H9 (cell line): ENCODE results near the gene SZRD1. TPM values are rescaled to one million over a fixed set of nuclear protein-coding genes. Genes with fewer than 3 reads are reported as not detected.

Experiments
- DNase-seq: peaks from one replicate; pipeline ENCODE4 v3.0.0-alpha.2; 2017
- H2AFZ ChIP-seq: one replicate; pipeline ENCODE4 v1.6.1; 2013; ENCODE audit warnings: mild to moderate bottlenecking, low read length, control low read depth, moderate library complexity
- H2AK5ac ChIP-seq: 2 replicates; pipeline ENCODE4 v1.6.1; 2013; ENCODE audit warnings: low read length, control low read depth, mixed read lengths; ENCODE audit not compliant: insufficient read length
- H2BK120ac ChIP-seq: one replicate; pipeline ENCODE4 v1.6.1; 2013; ENCODE audit warnings: low read depth, mild to moderate bottlenecking, low read length, control low read depth, inconsistent platforms; ENCODE audit not compliant: poor library complexity, severe bottlenecking
- H2BK12ac ChIP-seq: 2 replicates; pipeline ENCODE4 v1.6.1; 2013; ENCODE audit warnings: low read length, control low read depth, mixed read lengths, low read depth; ENCODE audit not compliant: insufficient read length
- H2BK15ac ChIP-seq: 2 replicates; pipeline ENCODE4 v1.6.1; 2013; ENCODE audit warnings: low read depth, low read length, control low read depth
- H2BK20ac ChIP-seq: one replicate; pipeline ENCODE4 v1.6.1; 2013; ENCODE audit warnings: low read depth, mild to moderate bottlenecking, low read length, control low read depth, inconsistent platforms; ENCODE audit not compliant: poor library complexity, severe bottlenecking
- H2BK5ac ChIP-seq: 2 replicates; pipeline ENCODE4 v1.6.1; 2013; ENCODE audit warnings: low read length, control low read depth, mixed read lengths; ENCODE audit not compliant: insufficient read length
- H3K14ac ChIP-seq: 2 replicates; pipeline ENCODE4 v1.6.1; 2013; ENCODE audit warnings: low read length, control low read depth; ENCODE audit not compliant: insufficient read depth
- H3K18ac ChIP-seq: 2 replicates; pipeline ENCODE4 v1.6.1; 2013; ENCODE audit warnings: low read depth, mild to moderate bottlenecking, mixed read lengths, low read length, control low read depth; ENCODE audit not compliant: insufficient read length
- H3K23ac ChIP-seq: 2 replicates; pipeline ENCODE4 v1.6.1; 2013; ENCODE audit warnings: low read length, control low read depth, mixed read lengths, low read depth; ENCODE audit not compliant: insufficient read length
- H3K23me2 ChIP-seq: 2 replicates; pipeline ENCODE4 v1.6.1; 2013; ENCODE audit warnings: low read depth, mild to moderate bottlenecking, mixed read lengths, low read length, control low read depth; ENCODE audit not compliant: insufficient read length, poor library complexity, severe bottlenecking
- H3K27ac ChIP-seq: 2 replicates; pipeline ENCODE4 v1.5.1; 2013; ENCODE audit warnings: low read length, control low read depth, mixed read lengths, low read depth; ENCODE audit not compliant: insufficient read length
- H3K27me3 ChIP-seq: 2 replicates; pipeline ENCODE4 v1.6.1; 2013; ENCODE audit warnings: low read length, control low read depth, inconsistent platforms; ENCODE audit not compliant: insufficient read depth
- H3K4ac ChIP-seq: 2 replicates; pipeline ENCODE4 v1.6.1; 2013; ENCODE audit warnings: low read depth, mild to moderate bottlenecking, control low read depth, inconsistent platforms, low read length, moderate library complexity
- H3K4me1 ChIP-seq: 2 replicates; pipeline ENCODE4 v1.6.1; 2013; ENCODE audit warnings: low read length, control low read depth, inconsistent platforms; ENCODE audit not compliant: insufficient read depth
- H3K4me2 ChIP-seq: 2 replicates; pipeline ENCODE4 v1.6.1; 2013; ENCODE audit warnings: low read length, control low read depth, mixed read lengths; ENCODE audit not compliant: insufficient read length, insufficient read depth
- H3K56ac ChIP-seq: 2 replicates; pipeline ENCODE4 v1.6.1; 2013; ENCODE audit warnings: low read depth, mild to moderate bottlenecking, mixed read lengths, low read length, control low read depth; ENCODE audit not compliant: insufficient read length
- H3K79me1 ChIP-seq: 2 replicates; pipeline ENCODE4 v1.6.1; 2013; ENCODE audit warnings: low read depth, mild to moderate bottlenecking, moderate library complexity, low read length, control low read depth, inconsistent platforms; ENCODE audit not compliant: insufficient read depth, poor library complexity, severe bottlenecking
- H3K79me2 ChIP-seq: 2 replicates; pipeline ENCODE4 v1.6.1; 2013; ENCODE audit warnings: low read length, control low read depth, inconsistent platforms; ENCODE audit not compliant: insufficient read depth
- H3K9ac ChIP-seq: 2 replicates; pipeline ENCODE4 v1.6.1; 2013; ENCODE audit warnings: low read length, control low read depth, mixed read lengths; ENCODE audit not compliant: insufficient read length; ENCODE audit errors: extremely low read depth
- H3K9me3 ChIP-seq: one replicate; pipeline ENCODE4 v1.6.1; 2013; ENCODE audit warnings: low read depth, low read length, inconsistent platforms; ENCODE audit not compliant: control insufficient read depth
- H3T11ph ChIP-seq: one replicate; pipeline ENCODE4 v1.6.1; 2013; ENCODE audit warnings: mild to moderate bottlenecking, low read length, control low read depth, inconsistent platforms
- H4K20me1 ChIP-seq: one replicate; pipeline ENCODE4 v1.6.1; 2013; ENCODE audit not compliant: control insufficient read depth, insufficient read length, insufficient read depth
- H4K5ac ChIP-seq: 2 replicates; pipeline ENCODE4 v1.6.1; 2013; ENCODE audit warnings: low read depth, mild to moderate bottlenecking, mixed read lengths, low read length, control low read depth; ENCODE audit not compliant: insufficient read length
- H4K8ac ChIP-seq: replicated peaks from 2 replicates; pipeline ENCODE4 v1.6.1; 2013; ENCODE audit warnings: low read length, control low read depth, mixed read lengths, low read depth; ENCODE audit not compliant: insufficient read length
- H4K91ac ChIP-seq: 2 replicates; pipeline ENCODE4 v1.6.1; 2013; ENCODE audit warnings: low read depth, mild to moderate bottlenecking, moderate library complexity, mixed read lengths, low read length, control low read depth; ENCODE audit not compliant: insufficient read length
- H3K27ac Mint-ChIP-seq, 3 experiments: 2 replicates in 2 of 3; 3 replicates in 1 of 3; pipeline ENCODE4 v1.8.0; 2020 to 2021; ENCODE audit warnings: mixed read lengths in 3 of 3, mild to moderate bottlenecking in 1 of 3, moderate library complexity in 1 of 3
- H3K27me3 Mint-ChIP-seq: 2 replicates; pipeline ENCODE4 v1.8.0; 2021; ENCODE audit warnings: low read depth, mild to moderate bottlenecking, moderate library complexity, mixed read lengths
- H3K36me3 Mint-ChIP-seq, 3 experiments: 2 replicates in 2 of 3; 3 replicates in 1 of 3; pipeline ENCODE4 v1.8.0; 2020 to 2021; ENCODE audit warnings: low read depth in 3 of 3, mixed read lengths in 3 of 3; ENCODE audit not compliant: insufficient read depth in 1 of 3
- H3K4me1 Mint-ChIP-seq, 2 experiments: 2 replicates each; pipeline ENCODE4 v1.8.0; 2020; ENCODE audit warnings: mixed read lengths in 2 of 2
- H3K4me3 Mint-ChIP-seq, 2 experiments: 2 replicates in 1 of 2; 3 replicates in 1 of 2; pipeline ENCODE4 v1.8.0; 2020 to 2021; ENCODE audit warnings: mild to moderate bottlenecking in 2 of 2, mixed read lengths in 2 of 2, moderate library complexity in 1 of 2
- H3K9me3 Mint-ChIP-seq, 2 experiments: 2 replicates in 1 of 2; 3 replicates in 1 of 2; pipeline ENCODE4 v1.8.0; 2020; ENCODE audit warnings: mild to moderate bottlenecking in 2 of 2, mixed read lengths in 2 of 2, moderate library complexity in 1 of 2
- WGBS: extraction: QIAGEN DNeasy Blood & Tissue Kit; methylation state at CpG from one replicate; pipeline ENCODE4 v1.1.7; 2013; ENCODE audit warnings: missing lambda C conversion rate, low lambda C conversion rate, mixed read lengths; ENCODE audit not compliant: insufficient read length; ENCODE audit errors: extremely low coverage; 5-methylcytosine and 5-hydroxymethylcytosine counted together
- total RNA-seq: library from RNA; stranded (reverse); gene quantifications from 2 replicates; pipeline ENCODE4 v1.2.1, GENCODE V29; 2021
- TF ChIP-seq, protein P1 (sequence below): fragments of 200-600 bp; sonication (generic); conservative IDR thresholded peaks from 3 replicates; pipeline ENCODE4 v1.8.0; 2021; ENCODE audit warnings: antibody characterized with exemption, mild to moderate bottlenecking

The SZRD1 gene
- total RNA-seq, 1 experiment from 2014 or later: 118 TPM

DNA sequence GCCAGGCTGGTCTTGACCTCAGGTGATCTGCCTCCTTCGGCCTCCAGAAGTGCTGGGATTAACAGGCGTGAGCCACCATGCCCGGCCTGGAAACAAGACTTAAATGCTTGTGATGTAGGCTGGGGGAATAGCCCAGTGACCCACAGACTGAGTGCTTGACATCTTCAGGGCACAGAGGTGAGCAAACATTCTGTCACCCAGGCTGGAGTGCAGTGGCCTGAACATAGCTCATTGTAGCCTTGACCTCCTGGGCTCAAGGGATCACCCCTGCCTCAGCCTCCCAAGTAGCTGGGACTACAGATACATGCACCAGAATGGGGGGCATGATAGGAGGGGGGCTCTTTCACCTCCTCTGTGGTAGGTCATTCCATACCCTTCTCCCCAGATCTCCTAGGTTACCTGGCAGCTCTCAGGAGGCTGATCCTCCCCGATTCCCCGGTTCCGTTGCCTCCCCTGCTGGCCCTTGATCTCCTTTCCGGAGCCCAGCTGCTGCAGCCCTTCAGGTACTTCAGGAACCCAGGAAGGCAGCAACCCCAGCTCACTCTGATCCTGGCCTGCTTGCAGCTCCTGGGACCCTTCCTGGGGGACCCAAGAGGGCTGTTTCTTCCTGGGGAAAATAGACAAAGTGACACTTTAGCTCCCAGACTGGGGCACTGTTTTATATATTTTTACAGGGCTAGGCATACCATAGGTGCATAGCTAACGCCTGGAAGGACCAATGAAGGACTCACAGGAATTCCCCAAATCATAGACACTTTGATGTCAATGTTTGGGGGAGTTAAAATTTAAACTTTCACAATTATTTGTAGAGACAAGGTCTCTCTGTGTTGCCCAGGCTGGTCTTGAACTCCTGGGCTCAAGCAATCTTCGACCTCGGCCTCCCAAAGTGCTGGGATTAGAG lies 58.3 kb downstream of the SZRD1 start:
- Histone ChIP-seq H3K4ac (no peak overlapping the region), H3K9me3 (no peaks in the 10 kb centered on the region), H3K18ac (no peak overlapping the region), H2AK5ac (no peak overlapping the region), H4K8ac (no peak overlapping the region), H2BK5ac (no peak overlapping the region), H3K27ac (no peak overlapping the region), H3K4me2 (no peak overlapping the region), H4K91ac (no peak overlapping the region), H3K23me2 (no peaks in the 10 kb centered on the region), H3K4me1 (peaks cover 3% of the 10 kb centered on the region; the same call in 1 of the 2 replicates), H2BK20ac (no peak overlapping the region), H2BK120ac (no peak overlapping the region), H3T11ph (no peak overlapping the region), H4K5ac (no peak overlapping the region), H2BK15ac (no peak overlapping the region), H3K14ac (no peak overlapping the region), H3K56ac (no peak overlapping the region), H3K79me1 (no peaks in the 10 kb centered on the region), H3K79me2 (no peaks in the 10 kb centered on the region), H3K27me3 (no peaks in the 10 kb centered on the region; the same call in 1 of the 2 replicates), H4K20me1 (no peaks in the 10 kb centered on the region), H2BK12ac (no peak overlapping the region), H3K23ac (no peak overlapping the region), H3K9ac (no peak overlapping the region), H2AFZ (no peak overlapping the region)
- H3K4me1 Mint-ChIP-seq: peaks cover 7 to 9% of the 10 kb centered on the region in 2 experiments
- no peak for DNase-seq
- TF ChIP-seq, protein P1, sequence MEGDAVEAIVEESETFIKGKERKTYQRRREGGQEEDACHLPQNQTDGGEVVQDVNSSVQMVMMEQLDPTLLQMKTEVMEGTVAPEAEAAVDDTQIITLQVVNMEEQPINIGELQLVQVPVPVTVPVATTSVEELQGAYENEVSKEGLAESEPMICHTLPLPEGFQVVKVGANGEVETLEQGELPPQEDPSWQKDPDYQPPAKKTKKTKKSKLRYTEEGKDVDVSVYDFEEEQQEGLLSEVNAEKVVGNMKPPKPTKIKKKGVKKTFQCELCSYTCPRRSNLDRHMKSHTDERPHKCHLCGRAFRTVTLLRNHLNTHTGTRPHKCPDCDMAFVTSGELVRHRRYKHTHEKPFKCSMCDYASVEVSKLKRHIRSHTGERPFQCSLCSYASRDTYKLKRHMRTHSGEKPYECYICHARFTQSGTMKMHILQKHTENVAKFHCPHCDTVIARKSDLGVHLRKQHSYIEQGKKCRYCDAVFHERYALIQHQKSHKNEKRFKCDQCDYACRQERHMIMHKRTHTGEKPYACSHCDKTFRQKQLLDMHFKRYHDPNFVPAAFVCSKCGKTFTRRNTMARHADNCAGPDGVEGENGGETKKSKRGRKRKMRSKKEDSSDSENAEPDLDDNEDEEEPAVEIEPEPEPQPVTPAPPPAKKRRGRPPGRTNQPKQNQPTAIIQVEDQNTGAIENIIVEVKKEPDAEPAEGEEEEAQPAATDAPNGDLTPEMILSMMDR: no peak
- H3K27ac Mint-ChIP-seq: no peak overlapping the region
- H3K27me3 Mint-ChIP-seq: peaks cover 3% of the 10 kb centered on the region; the same call in 1 of the 2 replicates
- no peaks in the 10 kb centered on the region for H3K9me3 Mint-ChIP-seq
- no peak overlapping the region for H3K4me3 Mint-ChIP-seq
- no peaks in the 10 kb centered on the region for H3K36me3 Mint-ChIP-seq
- WGBS: no CpG with 5 or more reads among the region's 10 CpGs
